COLO668 (cell line): ENCODE measurements around the gene AP2A1.

Experiments
- DNase-seq: peaks from one replicate; lab custom pipeline; 2025; ENCODE audit not compliant: unreplicated experiment; lab: John Stamatoyannopoulos, UW

Gene AP2A1

DNA sequence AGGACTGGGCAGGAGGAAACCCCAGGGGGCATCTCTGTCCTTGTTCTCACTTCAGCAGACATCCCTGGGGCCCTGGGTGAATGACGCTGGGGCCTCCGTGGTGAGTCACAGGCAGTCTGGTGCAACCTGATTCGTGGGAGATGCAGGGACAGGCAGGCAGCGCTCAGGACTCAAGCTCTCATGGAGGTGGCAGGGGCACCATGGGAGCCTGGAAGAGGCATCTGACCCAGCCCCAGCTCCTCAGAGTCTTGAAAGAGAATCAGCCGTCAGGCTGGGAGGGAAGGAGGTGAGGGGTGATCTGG lies 70.2 kb downstream of the AP2A1 start:
- DNase-seq: no peak

DNA sequence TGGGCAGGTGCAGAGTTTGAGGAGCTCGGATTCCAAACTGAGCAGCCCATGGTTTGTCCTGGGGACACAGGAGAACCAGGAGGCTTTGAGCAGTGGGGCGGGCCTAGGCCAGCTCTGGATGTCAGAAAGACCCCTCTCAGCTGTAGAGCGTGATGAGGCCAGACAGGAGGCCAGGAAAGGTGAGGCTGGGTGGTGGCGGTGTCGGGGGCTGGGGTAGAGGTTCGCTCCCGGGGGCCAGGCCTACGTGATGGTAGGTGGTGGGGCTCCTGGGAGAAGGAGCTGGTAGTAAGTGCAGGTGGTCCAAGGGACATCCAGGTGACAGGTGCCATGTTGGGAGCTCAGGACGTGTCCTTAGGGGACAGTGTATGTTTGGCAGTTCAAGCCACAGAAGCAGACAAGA lies 70.6 kb downstream of the AP2A1 start:
- no peak for DNase-seq

DNA sequence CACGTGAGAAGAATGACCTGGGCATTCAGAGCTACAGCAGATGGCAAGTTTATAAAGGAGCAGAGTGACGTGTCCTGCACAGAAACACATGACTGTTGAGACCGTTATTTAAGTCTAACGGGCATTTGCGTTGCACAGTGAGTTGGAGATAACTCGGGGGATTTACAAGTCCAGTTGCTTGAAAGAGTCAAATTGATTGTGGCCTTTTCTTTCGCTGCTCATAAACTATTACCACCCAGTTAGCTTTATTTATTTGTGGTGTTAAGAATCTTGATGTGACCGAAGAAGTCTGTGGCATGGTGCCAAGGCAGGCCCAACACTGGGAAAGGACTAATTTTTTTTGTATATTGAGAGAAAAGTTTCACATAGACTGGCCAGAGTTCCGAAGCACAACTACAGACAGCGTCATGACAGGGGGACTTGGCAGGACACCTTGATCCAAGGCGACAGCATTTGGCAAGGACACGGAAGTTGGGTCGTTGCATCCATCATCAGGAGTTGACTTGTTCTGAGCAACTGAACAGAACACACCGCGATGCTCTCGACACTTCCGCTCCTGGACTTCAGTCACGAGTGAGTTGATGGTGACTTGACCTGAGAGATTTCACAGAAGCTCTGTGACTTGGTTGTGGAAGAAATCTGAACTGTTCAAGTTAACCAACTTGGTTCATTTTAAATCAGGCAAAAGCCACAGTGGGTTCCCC lies 72.2 kb downstream of the AP2A1 start:
- DNase-seq: no peak

GRCh38 chr19:49839713-49840112 lies 72.9 kb downstream of the AP2A1 start:
- no peak for DNase-seq

DNA sequence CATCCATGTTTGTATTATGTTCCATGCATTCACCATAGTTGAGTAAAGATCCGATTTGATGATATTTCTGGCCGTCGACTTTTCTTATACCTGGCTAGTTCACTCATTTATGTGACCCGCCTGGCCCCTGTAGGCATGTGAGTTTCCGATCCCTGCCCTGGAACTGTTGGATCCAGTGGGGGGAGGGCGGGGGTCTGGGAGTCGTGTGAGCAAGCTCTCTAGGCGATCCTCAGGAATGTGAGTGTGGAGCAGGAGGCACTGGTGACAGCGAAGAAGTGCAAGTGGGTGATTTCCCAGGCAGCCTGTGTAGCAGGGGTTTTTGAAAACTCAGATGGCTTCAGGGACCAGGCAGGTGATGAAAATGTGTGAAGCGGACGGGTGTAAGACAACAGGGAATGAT lies 73.5 kb downstream of the AP2A1 start:
- DNase-seq: no peak

GRCh38 chr19:49840736-49841249 lies 74.0 kb downstream of the AP2A1 start:
- no peak for DNase-seq

- no peak for DNase-seq
These were observed 76.5 kb downstream of the AP2A1 start for GRCh38 chr19:49843265-49843664.

DNA sequence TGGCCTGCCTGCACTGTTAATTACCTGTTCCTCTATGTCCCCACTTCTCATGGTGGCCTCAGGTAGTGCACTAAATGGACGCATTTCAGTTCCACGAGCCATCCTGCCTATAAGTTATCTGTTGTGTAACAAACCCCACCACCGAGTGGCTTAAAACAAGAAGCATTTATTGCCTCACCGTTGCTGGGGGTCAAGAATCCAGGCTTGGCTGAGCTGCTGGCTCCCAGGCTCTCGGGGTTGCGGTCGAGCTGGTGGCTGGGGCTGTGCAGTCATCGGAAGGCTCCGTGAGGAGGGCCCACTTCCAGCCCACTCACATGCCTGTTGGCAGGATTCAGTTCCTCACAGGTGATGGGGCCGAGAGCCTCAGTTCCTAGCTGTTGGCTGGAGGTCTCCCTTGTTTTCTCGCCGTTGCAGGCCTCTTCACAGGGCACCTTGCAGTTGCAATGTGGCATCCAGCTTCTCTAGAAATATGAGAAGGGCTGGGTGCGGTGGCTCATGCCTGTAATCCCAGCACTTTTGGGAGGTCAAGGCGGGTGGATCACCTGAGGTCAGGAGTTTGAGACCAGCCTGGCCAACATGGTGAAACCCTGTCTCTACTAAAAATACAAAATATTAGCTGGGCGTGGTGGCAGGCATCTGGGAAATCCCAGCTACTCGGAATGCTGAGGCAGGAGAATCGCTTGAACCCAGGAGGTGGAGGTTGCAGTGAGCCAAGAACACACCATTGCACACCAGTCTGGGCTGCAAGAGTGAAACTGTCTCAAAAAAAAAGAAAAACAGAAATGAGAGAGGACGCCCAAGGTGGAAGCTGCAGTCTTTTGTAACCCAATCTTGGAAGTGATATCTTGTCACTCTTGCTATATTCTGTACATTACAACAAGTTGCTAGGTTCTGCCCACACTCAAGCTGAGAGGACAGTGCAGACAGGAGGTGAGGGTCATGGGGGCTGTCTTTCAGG lies 77.6 kb downstream of the AP2A1 start:
- no peak for DNase-seq

- no peak for DNase-seq
These were observed 78.6 kb downstream of the AP2A1 start for GRCh38 chr19:49845414-49845813.

DNA sequence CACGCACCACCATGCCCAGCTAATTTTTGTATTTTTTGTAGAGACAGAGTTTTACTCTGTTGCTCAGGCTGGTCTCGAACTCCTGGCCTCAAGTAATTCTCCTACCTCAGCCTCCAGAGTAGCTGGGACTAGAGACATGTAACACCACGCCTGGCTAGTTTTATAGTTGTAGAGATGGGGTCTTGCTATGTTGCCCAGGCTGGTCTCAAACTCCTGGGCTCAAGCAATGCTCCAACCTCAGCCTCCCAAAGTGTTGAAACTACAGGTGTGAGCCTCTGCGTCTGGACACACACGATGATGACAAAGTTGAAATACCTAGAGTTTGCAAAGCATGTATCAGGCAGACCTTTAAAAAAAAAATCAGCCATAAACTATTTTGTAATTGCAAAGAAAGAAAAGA lies 79.6 kb downstream of the AP2A1 start:
- DNase-seq: no peak

DNA sequence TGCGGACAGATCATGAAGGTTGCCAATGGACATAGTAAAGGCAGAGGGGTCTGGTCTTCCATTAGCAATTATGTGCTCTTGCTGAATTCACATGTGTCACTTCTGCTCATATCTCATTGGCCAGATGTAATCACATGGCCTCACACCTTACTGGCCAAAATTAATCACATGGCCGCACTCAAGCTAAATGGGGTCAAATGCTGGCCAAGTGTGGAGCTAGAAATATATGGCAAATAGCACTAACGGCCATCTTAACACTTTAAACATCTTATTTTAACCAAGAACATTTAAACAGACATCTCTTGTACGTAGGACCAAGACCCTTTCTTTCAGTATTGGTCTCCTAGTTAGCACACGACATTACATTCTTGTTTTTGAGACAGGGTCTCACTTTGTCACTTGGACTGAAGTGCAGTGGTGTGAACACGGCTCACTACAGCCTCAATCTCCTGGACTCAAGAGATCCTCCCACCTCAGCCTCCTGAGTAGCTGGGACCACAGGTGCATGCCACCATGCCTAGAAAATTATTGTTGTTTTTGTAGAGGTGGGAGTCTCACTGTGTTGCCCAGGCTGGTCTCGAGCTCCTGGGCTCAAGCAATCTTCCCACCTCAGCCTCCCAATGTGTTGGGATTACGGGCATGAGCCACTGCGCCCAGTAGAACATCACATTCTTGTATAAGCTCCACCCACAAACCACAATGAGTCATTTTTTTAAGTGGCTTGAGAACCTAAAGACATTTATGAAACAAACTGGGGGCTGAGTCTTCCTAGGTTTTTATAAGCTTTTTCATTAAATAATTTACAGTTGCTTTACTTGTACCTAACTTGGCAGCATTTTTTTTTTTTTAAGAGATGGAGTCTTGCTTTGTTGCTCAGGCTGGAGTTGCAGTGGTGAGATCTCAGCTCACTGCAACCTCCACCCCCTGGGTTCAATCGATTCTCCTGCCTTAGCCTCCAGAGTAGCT lies 81.2 kb downstream of the AP2A1 start:
- DNase-seq: peak; percentile 20

DNA sequence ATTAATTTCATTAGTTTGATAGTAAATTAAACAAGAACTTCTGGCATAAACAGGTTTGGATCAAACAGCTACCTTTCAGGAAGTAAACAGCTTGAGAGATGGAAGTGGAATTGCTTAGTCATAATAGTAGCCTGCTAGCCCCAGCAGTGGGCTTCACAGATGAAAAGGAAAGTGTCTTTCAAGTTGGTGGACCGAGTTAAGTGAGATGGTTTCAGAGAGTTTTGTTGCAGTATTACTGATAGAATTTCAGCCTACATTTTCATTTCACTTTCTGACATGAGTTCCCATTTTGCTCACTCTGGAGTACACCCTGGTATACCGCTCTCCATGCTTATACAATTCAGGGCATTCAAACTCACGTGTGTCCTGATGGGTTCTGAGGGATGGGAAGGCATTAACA lies 82.1 kb downstream of the AP2A1 start:
- no peak for DNase-seq

DNA sequence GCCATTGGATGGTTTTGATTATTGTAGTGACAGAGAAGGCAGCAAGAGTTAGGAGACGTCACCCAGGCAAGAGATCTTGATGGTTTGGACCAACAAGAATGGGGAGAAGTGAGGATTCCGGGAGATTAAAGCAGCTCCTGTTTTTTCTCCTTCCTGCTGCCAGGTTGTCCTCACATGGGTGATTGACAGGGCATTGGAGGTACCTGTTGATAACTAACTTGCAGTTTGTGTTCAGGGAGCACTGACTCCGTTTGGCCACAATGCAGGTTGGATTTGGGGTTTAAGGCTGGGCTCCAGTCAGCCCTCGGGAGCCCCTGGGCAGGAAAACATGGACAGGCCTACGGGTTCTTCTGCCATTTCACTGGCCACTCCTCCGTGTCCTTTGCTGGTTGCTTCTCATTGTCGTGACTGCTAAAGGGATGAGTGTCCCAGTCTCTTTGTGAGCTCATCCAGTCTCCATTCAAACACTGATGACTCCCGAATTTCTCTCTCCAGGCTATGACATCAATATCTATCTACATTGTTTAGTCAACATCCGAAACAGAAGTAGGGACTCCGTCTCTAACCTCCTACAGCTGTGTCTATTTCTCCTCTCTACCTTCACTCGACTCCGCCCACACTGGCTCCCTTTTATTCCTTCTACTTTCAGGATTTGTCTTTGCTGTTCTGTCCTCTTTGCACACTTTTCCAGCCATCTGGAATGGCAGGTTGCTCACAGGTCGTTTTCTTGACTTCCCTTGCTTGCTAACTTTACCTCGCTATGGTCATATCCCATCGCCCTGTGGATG lies 82.8 kb downstream of the AP2A1 start:
- DNase-seq: no peak

- DNase-seq: no peak
These were observed 83.4 kb downstream of the AP2A1 start for GRCh38 chr19:49850221-49850486.

GRCh38 chr19:49850487-49851342 lies 83.9 kb downstream of the AP2A1 start, which contains the start of gene PTOV1:
TSS of gene PTOV1 (plus strand) at chr19:49851159.
- DNase-seq: peak; percentile 94

DNA sequence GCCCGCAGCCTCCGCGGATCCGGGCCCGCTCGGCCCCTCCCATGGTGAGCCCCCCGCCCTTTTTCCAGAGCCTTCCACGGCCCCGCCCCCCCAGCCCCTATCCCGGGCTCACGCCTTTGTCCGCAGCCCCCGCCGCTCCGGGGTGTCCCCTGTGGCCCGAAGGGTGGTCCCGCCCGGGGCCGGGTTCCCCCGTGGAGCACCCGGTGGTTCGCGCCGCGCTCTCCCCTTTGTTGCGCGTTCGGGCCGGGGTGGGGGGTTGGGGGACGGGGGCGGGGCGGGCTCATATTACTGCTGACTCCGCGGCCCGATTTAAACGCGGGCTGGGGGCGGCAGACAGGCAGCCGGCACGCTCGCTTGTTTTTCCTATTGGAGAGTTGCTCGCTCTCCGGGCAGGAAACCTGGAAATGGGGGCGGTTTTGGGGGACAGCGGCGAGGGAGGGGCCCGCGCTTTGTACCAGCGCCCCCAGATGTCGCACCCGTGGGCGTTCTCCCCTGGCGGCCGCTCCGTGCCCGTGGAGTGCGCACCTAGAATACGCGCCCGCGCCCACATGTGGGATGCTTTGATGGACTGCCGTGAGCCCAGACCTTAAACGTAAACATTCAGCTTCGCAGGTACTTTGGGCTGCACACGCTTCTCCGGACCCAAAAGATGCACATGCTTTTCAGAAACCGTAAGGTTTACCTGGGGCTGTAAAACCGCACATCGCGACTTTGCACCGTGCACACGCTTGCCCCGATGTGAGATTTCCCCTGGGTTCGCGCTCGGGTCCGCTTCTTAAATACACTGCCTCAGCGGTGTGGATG lies 84.9 kb downstream of the AP2A1 start:
- DNase-seq: peak; percentile 62

DNA sequence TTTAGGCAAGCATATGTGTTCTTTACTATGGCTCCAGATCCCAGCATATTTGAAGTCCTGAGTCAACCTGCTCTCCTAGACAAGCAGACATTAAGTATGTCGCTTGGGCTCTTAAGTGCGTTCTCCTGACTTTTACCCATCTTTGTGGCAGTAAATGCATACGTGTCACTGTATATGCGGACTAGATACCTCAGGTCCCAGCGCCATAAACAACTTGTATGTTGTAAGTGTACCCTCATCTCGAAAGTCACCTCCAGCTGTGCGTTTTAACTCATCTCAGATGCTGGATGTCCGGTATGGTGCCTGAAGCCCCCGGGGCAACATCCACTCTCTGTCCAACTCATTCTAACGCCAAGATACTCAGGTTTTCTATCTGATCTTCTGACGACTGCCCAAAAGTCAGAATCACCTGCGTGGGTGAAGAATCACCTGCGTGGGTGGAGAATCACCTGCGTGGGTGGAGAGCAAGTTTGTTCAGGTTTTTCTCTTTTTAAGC lies 85.9 kb downstream of the AP2A1 start:
- no peak for DNase-seq

GRCh38 chr19:49853852-49854377 lies 87.1 kb downstream of the AP2A1 start:
- no peak for DNase-seq
